ENCODE measurements around the gene BRD4. TPM values are rescaled to one million over a fixed set of nuclear protein-coding genes. Genes with fewer than 3 reads are reported as not detected.

The BRD4 gene
- polyA plus RNA-seq, 1 donor from 2014 or later = 3.6 TPM

DNA sequence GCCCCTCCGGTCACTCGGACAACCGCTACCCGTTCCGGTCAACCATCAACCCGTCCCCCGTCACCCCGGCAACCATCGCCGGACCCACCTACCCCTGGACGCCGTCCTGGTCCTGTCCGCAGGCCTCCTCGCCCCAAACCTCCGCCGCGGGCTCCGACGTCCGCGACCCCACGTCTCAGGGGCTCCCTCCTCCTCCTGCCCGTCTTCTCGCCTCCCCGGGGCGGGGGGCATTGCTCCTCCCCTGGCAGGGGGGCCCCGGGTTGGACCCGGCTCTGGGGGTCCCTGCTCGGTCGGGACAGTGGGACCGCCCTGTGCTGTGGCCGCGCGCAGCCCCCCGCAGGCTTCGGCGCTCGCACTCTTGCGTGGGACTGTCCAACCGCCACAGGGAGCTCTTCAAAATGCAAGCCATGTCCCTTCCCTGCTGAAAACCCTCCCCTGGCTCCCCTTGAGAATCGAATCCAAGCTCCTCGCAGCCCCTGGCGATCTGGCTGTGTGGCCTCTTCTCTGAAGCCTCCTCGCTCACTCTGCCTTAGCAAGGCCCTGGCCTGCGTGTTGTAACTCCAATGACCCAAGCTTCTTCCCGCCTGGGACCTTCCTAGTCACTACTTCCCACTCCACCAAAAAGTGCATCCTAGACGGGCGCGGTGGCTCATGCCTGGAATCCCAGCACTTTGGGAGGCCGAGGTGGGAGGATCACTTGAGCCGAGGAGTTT is 108.5 kb downstream of the BRD4 start:
- Histone ChIP-seq H3K4me2 (ENCODE audit: low read length) (peak overlapping the region; percentile 64), H3K9ac (ENCODE audit: low read length) (peak overlapping the region; percentile 86), H3K36me3 (ENCODE audit: insufficient read depth, low read length) (no peaks in the 10 kb centered on the region), H3K79me2 (replicated peaks; ENCODE audit: insufficient read depth, low read length) (no peaks in the 10 kb centered on the region), H3K4me3 (ENCODE audit: low read length) (peak overlapping the region; percentile 84), H3F3A (ENCODE audit: insufficient read depth, low read length, poor library complexity, severe bottlenecking) (no peaks in the 10 kb centered on the region), H3K27me3 (ENCODE audit: insufficient read depth, low read depth, low read length) (no peaks in the 10 kb centered on the region), H2AFZ (ENCODE audit: low read depth, low read length) (peak overlapping the region; percentile 96), H4K20me1 (ENCODE audit: insufficient read depth) (no peaks in the 10 kb centered on the region), H3K9me3 (ENCODE audit: low read length) (no peaks in the 10 kb centered on the region), H3K9me2 (ENCODE audit: insufficient read depth, low read length) (no peaks in the 10 kb centered on the region), H3K27ac (ENCODE audit: low read length) (peak overlapping the region; percentile 89)
- TF ChIP-seq, protein P1, sequence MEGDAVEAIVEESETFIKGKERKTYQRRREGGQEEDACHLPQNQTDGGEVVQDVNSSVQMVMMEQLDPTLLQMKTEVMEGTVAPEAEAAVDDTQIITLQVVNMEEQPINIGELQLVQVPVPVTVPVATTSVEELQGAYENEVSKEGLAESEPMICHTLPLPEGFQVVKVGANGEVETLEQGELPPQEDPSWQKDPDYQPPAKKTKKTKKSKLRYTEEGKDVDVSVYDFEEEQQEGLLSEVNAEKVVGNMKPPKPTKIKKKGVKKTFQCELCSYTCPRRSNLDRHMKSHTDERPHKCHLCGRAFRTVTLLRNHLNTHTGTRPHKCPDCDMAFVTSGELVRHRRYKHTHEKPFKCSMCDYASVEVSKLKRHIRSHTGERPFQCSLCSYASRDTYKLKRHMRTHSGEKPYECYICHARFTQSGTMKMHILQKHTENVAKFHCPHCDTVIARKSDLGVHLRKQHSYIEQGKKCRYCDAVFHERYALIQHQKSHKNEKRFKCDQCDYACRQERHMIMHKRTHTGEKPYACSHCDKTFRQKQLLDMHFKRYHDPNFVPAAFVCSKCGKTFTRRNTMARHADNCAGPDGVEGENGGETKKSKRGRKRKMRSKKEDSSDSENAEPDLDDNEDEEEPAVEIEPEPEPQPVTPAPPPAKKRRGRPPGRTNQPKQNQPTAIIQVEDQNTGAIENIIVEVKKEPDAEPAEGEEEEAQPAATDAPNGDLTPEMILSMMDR (IDR thresholded peaks at IDR 0.05; ENCODE audit: poor library complexity, severe bottlenecking) = no peak
- TF ChIP-seq POLR2AphosphoS5 (IDR thresholded peaks at IDR 0.05) (peak; percentile 38), SMC3 (conservative IDR thresholded peaks at IDR 0.05; ENCODE audit: poor library complexity) (peak; percentile 12), RAD21 (conservative IDR thresholded peaks at IDR 0.05) (no peak), MXI1 (conservative IDR thresholded peaks at IDR 0.05; ENCODE audit: poor library complexity, severe bottlenecking) (no peak), TAF1 (IDR thresholded peaks at IDR 0.05; ENCODE audit: low read depth) (peak; percentile 33)

DNA sequence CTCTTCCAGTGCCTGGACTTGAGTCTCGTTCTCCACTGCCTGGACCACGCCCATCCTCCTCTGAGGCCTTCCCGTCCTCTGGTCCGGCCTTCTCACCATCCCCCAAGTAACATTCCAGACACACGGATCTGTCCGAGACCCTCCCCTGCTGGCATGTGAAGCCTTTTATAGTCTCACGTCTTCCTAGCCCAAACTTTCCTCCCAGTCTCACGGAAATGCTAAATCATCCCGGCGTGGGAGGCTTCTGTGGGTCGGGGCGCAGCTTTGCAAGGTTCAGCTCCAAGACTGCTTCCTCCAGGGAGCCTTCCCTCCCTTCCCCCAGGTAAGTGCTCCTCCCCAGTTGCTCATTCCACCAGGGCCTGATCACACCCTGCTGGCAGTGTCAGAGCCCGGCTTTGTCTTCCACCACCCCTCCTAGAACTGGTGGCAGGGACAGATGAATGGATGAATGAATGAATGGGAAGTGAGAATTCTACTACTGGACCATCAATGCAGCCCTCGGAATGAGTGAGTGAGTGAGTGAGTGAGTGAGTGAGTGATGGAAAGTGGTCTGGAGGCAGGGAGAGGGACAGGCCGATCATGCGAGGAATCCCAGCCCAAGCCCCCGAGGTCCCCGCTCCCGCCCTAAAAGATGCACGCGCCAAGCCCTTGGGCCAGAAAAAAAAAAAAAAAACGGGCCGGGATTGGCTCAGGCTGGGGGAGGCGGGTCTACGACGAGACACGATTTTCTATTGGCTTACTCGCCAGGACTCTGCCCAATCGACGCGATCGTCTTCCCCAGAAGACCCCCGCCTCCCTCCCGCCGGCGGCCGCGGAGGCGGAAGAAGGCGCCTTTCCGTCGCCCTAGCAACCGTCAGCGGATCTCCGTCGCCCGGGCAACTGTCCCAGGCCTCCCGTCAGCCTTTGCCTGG is 109.3 kb downstream of the BRD4 start:
- Histone ChIP-seq H3K27me3 (ENCODE audit: insufficient read depth, low read depth, low read length) (no peaks in the 10 kb centered on the region), H3K4me2 (ENCODE audit: low read length) (peak overlapping the region; percentile 68), H3K79me2 (replicated peaks; ENCODE audit: insufficient read depth, low read length) (no peaks in the 10 kb centered on the region), H3K27ac (ENCODE audit: low read length) (peak overlapping the region; percentile 89), H4K20me1 (ENCODE audit: insufficient read depth) (no peaks in the 10 kb centered on the region), H3K4me3 (ENCODE audit: low read length) (peak overlapping the region; percentile 84), H3F3A (ENCODE audit: insufficient read depth, low read length, poor library complexity, severe bottlenecking) (no peaks in the 10 kb centered on the region), H3K9ac (ENCODE audit: low read length) (peak overlapping the region; percentile 86), H3K9me2 (ENCODE audit: insufficient read depth, low read length) (no peaks in the 10 kb centered on the region), H2AFZ (ENCODE audit: low read depth, low read length) (peak overlapping the region; percentile 96), H3K36me3 (ENCODE audit: insufficient read depth, low read length) (no peaks in the 10 kb centered on the region), H3K9me3 (ENCODE audit: low read length) (no peaks in the 10 kb centered on the region)
- peak; percentile 68 for TF ChIP-seq POLR2AphosphoS5 (IDR thresholded peaks at IDR 0.05)
- peak; percentile 34 for TF ChIP-seq RAD21 (conservative IDR thresholded peaks at IDR 0.05)
- TF ChIP-seq EZH2 (IDR thresholded peaks at IDR 0.05; ENCODE audit: borderline replicate concordance, insufficient read depth, low read length, poor library complexity, severe bottlenecking) = no peak
- TF ChIP-seq TAF1 (IDR thresholded peaks at IDR 0.05; ENCODE audit: low read depth) = no peak
- peak; percentile 41 for TF ChIP-seq EP300 (conservative IDR thresholded peaks at IDR 0.05; ENCODE audit: poor library complexity, severe bottlenecking)
- TF ChIP-seq SMC3 (conservative IDR thresholded peaks at IDR 0.05; ENCODE audit: poor library complexity) = no peak
- TF ChIP-seq, protein P2, sequence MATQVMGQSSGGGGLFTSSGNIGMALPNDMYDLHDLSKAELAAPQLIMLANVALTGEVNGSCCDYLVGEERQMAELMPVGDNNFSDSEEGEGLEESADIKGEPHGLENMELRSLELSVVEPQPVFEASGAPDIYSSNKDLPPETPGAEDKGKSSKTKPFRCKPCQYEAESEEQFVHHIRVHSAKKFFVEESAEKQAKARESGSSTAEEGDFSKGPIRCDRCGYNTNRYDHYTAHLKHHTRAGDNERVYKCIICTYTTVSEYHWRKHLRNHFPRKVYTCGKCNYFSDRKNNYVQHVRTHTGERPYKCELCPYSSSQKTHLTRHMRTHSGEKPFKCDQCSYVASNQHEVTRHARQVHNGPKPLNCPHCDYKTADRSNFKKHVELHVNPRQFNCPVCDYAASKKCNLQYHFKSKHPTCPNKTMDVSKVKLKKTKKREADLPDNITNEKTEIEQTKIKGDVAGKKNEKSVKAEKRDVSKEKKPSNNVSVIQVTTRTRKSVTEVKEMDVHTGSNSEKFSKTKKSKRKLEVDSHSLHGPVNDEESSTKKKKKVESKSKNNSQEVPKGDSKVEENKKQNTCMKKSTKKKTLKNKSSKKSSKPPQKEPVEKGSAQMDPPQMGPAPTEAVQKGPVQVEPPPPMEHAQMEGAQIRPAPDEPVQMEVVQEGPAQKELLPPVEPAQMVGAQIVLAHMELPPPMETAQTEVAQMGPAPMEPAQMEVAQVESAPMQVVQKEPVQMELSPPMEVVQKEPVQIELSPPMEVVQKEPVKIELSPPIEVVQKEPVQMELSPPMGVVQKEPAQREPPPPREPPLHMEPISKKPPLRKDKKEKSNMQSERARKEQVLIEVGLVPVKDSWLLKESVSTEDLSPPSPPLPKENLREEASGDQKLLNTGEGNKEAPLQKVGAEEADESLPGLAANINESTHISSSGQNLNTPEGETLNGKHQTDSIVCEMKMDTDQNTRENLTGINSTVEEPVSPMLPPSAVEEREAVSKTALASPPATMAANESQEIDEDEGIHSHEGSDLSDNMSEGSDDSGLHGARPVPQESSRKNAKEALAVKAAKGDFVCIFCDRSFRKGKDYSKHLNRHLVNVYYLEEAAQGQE (IDR thresholded peaks at IDR 0.05; ENCODE audit: borderline replicate concordance) = peak; percentile 70
- TF ChIP-seq, protein P1 (IDR thresholded peaks at IDR 0.05; ENCODE audit: poor library complexity, severe bottlenecking) = no peak
- peak; percentile 95 for TF ChIP-seq MXI1 (conservative IDR thresholded peaks at IDR 0.05; ENCODE audit: poor library complexity, severe bottlenecking)

Measured in neural cell (in vitro differentiated cells).